ENCODE data around the gene EFNA5. TPM values are rescaled to one million over a fixed set of nuclear protein-coding genes. Genes with fewer than 3 reads are reported as not detected.

The EFNA5 gene
- total and polyA plus RNA-seq, 2 of the 8 experiments (the other 6 are each of a cell fraction or from before 2014, with no cell fraction given): 9.6 to 21.8 TPM

DNA sequence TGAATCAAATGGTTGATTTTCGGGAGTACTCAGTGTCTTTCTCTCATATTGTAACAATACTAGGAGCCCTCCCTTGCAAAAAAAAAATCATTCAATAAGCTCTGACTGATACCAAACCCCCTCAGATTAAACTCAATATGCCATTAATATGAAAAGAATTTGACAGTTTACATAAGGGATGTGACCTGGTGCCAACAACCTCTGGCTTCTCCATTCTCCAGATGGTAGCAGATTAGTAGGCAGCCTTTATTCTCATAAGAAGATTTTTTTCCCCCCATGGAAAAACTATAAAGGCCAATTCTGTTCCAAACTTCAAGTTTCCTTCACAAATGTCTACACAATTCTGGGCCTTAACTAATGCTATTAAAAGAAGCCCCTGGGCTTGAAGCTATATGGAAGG, 96.5 kb downstream of the EFNA5 start:
- Histone ChIP-seq H3K4ac (replicated peaks; ENCODE audit: insufficient read length, low read depth, low read length) (no peak overlapping the region), H3K18ac (ENCODE audit: extremely low read depth, low read length) (no peak overlapping the region), H2BK5ac (ENCODE audit: low read depth, low read length) (no peak overlapping the region), H4K91ac (replicated peaks; ENCODE audit: insufficient read length, low read length) (no peak overlapping the region), H2BK120ac (replicated peaks; ENCODE audit: low read depth, low read length) (no peak overlapping the region), H3K9me3 (ENCODE audit: insufficient read depth in 2 of 2, low read depth in 1 of 2, low read length in 1 of 2) (no peaks in the 10 kb centered on the region), H4K8ac (ENCODE audit: extremely low read depth, insufficient read depth, low read length) (no peak overlapping the region), H3K27me3 (replicated peaks in 1 of 4; ENCODE audit: control insufficient read depth in 3 of 4, extremely low read depth in 1 of 4, insufficient read depth in 3 of 4, low read length in 3 of 4) (no peaks in the 10 kb centered on the region), H3K79me1 (ENCODE audit: low read depth, low read length) (no peaks in the 10 kb centered on the region; the same call in 1 of the 2 replicates), H2AK5ac (ENCODE audit: low read depth, low read length) (no peak overlapping the region), H3K4me2 (ENCODE audit: insufficient read depth in 1 of 2, low read depth in 2 of 2, low read length in 2 of 2) (no peak overlapping the region), H3K79me2 (ENCODE audit: control insufficient read depth in 1 of 2, insufficient read depth in 2 of 2, low read length in 2 of 2) (peaks cover 0 to 33% of the 10 kb centered on the region in 2 experiments; a peak in 3 of 4 replicates), H3K27ac (ENCODE audit: low read depth, low read length) (no peak overlapping the region), H2AFZ (ENCODE audit: low read length) (no peak overlapping the region), H3K4me1 (replicated peaks in 1 of 4; ENCODE audit: control insufficient read depth in 3 of 4, insufficient read depth in 4 of 4, low read length in 3 of 4) (peaks cover 2 to 38% (median 26%) of the 10 kb centered on the region in 4 experiments), H3K14ac (ENCODE audit: insufficient read length) (no peak overlapping the region), H2BK12ac (ENCODE audit: low read depth, low read length) (no peak overlapping the region), H3K56ac (replicated peaks; ENCODE audit: insufficient read length, low read depth, low read length) (no peak overlapping the region), H3K9ac (replicated peaks in 1 of 4; ENCODE audit: extremely low read depth in 1 of 4, low read depth in 3 of 4, low read length in 3 of 4) (no peak overlapping the region), H3K23ac (ENCODE audit: insufficient read length) (no peak overlapping the region), H4K20me1 (replicated peaks in 1 of 2; ENCODE audit: control insufficient read depth in 1 of 2, insufficient read depth in 2 of 2, low read length in 2 of 2) (no peaks in the 10 kb centered on the region), H4K5ac (ENCODE audit: insufficient read length, low read depth, low read length) (no peak overlapping the region), H3K36me3 (ENCODE audit: control insufficient read depth in 2 of 4, insufficient read depth in 4 of 4, low read length in 3 of 4) (no peaks in the 10 kb centered on the region), H3K23me2 (ENCODE audit: low read depth, low read length) (no peaks in the 10 kb centered on the region), H2BK15ac (ENCODE audit: low read length) (no peak overlapping the region), H2BK20ac (ENCODE audit: low read length) (no peak overlapping the region), H3K4me3 (ENCODE audit: extremely low read depth in 1 of 4, insufficient read depth in 2 of 4, low read depth in 3 of 4, low read length in 4 of 4) (no peak overlapping the region)
- POLR2A ChIA-PET (ENCODE audit: partially characterized antibody): interaction anchor here (1.2 kb wide), 1 partner anchor 32 kb away, joined by 3 read pairs; no protein-coding TSS in a partner anchor
- no peak for DNase-seq (ENCODE audit: low read depth in 1 of 2, low spot score in 2 of 2)
- no peak for FAIRE-seq
- CTCF ChIA-PET (ENCODE audit: partially characterized antibody): interaction anchor here (0.8 to 2.0 kb wide), 3 partner anchors 12 to 288 kb away, joined by 3 to 11 read pairs (median 3); no protein-coding TSS in a partner anchor
- WGBS, 2 experiments (ENCODE audit: extremely low coverage in 1 of 2, insufficient coverage in 1 of 2, insufficient read length in 1 of 2, insufficient replicate concordance in 2 of 2, low coverage in 1 of 2, low lambda C conversion rate in 2 of 2, missing lambda C conversion rate in 1 of 2): 86% methylated on average over 1 of the region's 1 CpG; no CpG with 5 or more reads in 1 of the 2 experiments
- no peak for TF ChIP-seq EGR1 (IDR thresholded peaks at IDR 0.05; ENCODE audit: borderline replicate concordance, low read depth, low read length)
- TF ChIP-seq JUN (IDR thresholded peaks at IDR 0.05; ENCODE audit: low read depth, low read length): no peak
- TF ChIP-seq CEBPB (IDR thresholded peaks at IDR 0.05; ENCODE audit: low read depth, low read length): no peak
- no peak for TF ChIP-seq NRF1 (IDR thresholded peaks at IDR 0.05; ENCODE audit: low read depth, low read length)
- no peak for TF ChIP-seq GTF2F1 (IDR thresholded peaks at IDR 0.05; ENCODE audit: borderline replicate concordance, low read depth, low read length)
- TF ChIP-seq RNF2 (IDR thresholded peaks at IDR 0.05; ENCODE audit: borderline replicate concordance, low read depth, low read length, missing control alignments, poor library complexity, severe bottlenecking): no peak
- no peak for TF ChIP-seq FOSL1 (IDR thresholded peaks at IDR 0.05; ENCODE audit: insufficient read depth, low read depth, low read length)
- no peak for TF ChIP-seq KDM1A (IDR thresholded peaks at IDR 0.05; ENCODE audit: borderline replicate concordance, low read length)
- TF ChIP-seq SIRT6 (IDR thresholded peaks at IDR 0.05; ENCODE audit: low read length): no peak
- TF ChIP-seq, protein P1, sequence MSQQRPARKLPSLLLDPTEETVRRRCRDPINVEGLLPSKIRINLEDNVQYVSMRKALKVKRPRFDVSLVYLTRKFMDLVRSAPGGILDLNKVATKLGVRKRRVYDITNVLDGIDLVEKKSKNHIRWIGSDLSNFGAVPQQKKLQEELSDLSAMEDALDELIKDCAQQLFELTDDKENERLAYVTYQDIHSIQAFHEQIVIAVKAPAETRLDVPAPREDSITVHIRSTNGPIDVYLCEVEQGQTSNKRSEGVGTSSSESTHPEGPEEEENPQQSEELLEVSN (IDR thresholded peaks at IDR 0.05): no peak
- no peak for TF ChIP-seq USF2 (IDR thresholded peaks at IDR 0.05; ENCODE audit: low read length)
- no peak for TF ChIP-seq RXRA (IDR thresholded peaks at IDR 0.05; ENCODE audit: insufficient read depth, low read depth, low read length)

Measured in H1 (cell line).